ENCODE measurements around the gene GRAMD1B.

The GRAMD1B gene

DNA sequence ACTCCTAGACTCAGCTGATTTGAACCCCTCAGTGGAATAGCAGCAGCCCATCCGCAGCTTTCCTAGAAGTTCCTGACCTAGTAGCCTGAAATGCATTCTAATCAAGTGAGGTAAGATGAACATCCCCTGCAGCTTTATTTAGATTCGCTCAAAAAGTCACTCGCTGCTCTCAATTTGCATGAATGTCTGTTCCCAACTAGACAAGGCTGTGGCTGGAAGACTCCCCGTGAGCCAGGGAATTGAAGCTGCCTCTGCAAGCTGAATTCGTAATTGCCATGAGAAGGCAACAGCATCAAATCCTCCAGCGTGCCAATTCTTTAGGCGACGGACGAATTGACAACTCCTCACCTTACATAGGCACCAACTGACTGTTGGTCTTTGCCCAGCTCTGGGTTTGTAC, 241.5 kb downstream of the GRAMD1B start:
- Histone ChIP-seq H3K4me3 (replicated peaks; ENCODE audit: low read depth, low read length) (no peak overlapping the region), H3K27me3 (replicated peaks; ENCODE audit: control insufficient read depth, insufficient read depth, low read length) (0 out of 2 replicates have a peak, but pooled peaks cover 1% of the 10 kb centered on the region), H3K36me3 (ENCODE audit: control insufficient read depth, insufficient read depth, low read length) (no peaks in the 10 kb centered on the region)
- no peak for DNase-seq (ENCODE audit: extremely low read depth, insufficient read length)
- no peak for TF ChIP-seq CTCF (IDR thresholded peaks at IDR 0.05; ENCODE audit: insufficient read depth, low read length, poor library complexity, severe bottlenecking)

DNA sequence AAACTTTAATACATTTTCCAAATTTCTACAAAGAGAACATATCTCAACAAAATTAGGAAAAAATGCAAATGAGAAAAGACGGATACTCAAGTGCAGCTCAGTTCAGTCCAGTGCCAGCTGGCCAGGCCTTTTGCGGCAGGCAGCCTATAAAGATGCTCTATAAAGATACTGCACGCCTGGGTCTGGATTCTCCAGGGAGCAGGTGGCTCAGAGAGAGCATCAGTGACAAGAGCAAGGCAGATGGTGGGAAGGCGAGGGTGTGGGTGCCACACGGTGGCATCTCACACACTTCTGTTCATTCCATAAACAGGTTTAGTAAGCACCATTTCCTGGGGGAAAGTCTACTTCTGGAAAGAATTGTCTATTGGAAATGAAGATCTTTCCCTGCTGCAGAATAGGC, 242.5 kb downstream of the GRAMD1B start:
- no peak for DNase-seq (ENCODE audit: extremely low read depth, insufficient read length)

GRCh38 chr11:123674297-123674696, 244.2 kb downstream of the GRAMD1B start:
- no peak for DNase-seq (ENCODE audit: extremely low read depth, insufficient read length)
- Histone ChIP-seq H3K4me3 (replicated peaks; ENCODE audit: low read depth, low read length) (no peak overlapping the region), H3K27me3 (replicated peaks; ENCODE audit: control insufficient read depth, insufficient read depth, low read length) (0 out of 2 replicates have a peak, but pooled peaks cover 1% of the 10 kb centered on the region), H3K36me3 (ENCODE audit: control insufficient read depth, insufficient read depth, low read length) (no peaks in the 10 kb centered on the region)
- TF ChIP-seq CTCF (IDR thresholded peaks at IDR 0.05; ENCODE audit: insufficient read depth, low read length, poor library complexity, severe bottlenecking) = no peak

More for the DNA sequence above, 242.5 kb downstream of the GRAMD1B start:
- no peaks in the 10 kb centered on the region for H3K36me3 ChIP-seq (ENCODE audit: control insufficient read depth, insufficient read depth, low read length)
- H3K27me3 ChIP-seq (replicated peaks; ENCODE audit: control insufficient read depth, insufficient read depth, low read length) = 0 out of 2 replicates have a peak, but pooled peaks cover 1% of the 10 kb centered on the region
- no peak for TF ChIP-seq CTCF (IDR thresholded peaks at IDR 0.05; ENCODE audit: insufficient read depth, low read length, poor library complexity, severe bottlenecking)
- H3K4me3 ChIP-seq (replicated peaks; ENCODE audit: low read depth, low read length) = no peak overlapping the region

Data from GM06990 (cell line).